ENCODE measurements around the gene PEX6. TPM values are rescaled to one million over a fixed set of nuclear protein-coding genes. Genes with fewer than 3 reads are reported as not detected.
A peak's percentile ranks its signal among the peaks of the same experiment; 100 is the strongest.

PEX6 gene
- total and polyA plus RNA-seq, 2 experiments from 2014 or later = 6.5 to 25.1 TPM

DNA sequence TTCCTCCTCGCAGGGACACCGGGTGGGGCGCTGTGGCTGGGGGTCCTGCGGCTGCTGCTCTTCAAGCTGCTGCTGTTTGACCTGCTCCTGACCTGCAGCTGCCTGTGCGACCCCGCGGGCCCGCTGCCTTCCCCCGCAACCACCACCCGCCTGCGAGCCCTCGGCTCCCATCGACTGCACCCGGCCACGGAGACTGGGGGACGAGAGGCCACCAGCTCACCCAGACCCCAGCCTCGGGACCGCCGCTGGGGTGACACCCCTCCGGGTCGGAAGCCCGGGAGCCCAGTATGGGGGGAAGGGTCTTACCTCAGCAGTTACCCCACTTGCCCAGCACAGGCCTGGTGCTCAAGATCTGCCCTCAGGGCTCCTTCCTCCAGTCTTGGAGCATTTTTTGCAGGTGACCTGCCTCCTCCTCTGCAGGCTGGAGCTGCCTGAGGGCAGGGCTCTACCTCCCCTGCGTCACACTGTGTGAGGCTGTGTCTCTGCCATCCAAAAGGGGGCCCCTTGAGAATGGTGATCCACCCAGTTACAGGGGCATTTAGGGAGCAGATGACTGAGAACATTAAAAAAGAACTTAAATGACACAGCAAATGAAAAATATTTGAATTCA is 53.6 kb downstream of the PEX6 start:
- Histone ChIP-seq H2AFZ (peak overlapping the region; percentile 98), H3K9me2 (ENCODE audit: insufficient read depth) (no peaks in the 10 kb centered on the region), H3K27ac (ENCODE audit: low read depth) (no peak overlapping the region), H3K27me3 (ENCODE audit: insufficient read depth) (no peaks in the 10 kb centered on the region), H3K4me3 (peak overlapping the region; percentile 39), H4K20me1 (replicated peaks; ENCODE audit: insufficient read depth) (no peaks in the 10 kb centered on the region), H3K4me1 (ENCODE audit: insufficient read depth) (peaks cover 17% of the 10 kb centered on the region), H3K36me3 (ENCODE audit: insufficient read depth) (no peaks in the 10 kb centered on the region), H3K79me2 (replicated peaks; ENCODE audit: insufficient read depth) (peaks cover 3% of the 10 kb centered on the region), H3F3A (replicated peaks; ENCODE audit: low read depth) (peaks cover 26% of the 10 kb centered on the region), H3K4me2 (peak overlapping the region; percentile 55; the same call in 1 of the 2 replicates)
- DNase-seq (ENCODE audit: low spot score) (peak; percentile 58), ATAC-seq (peak; percentile 9)
- peaks cover 13% of the 10 kb centered on the region for H3K4me1 Mint-ChIP-seq
- no peak overlapping the region for H3K27ac Mint-ChIP-seq
- H3K36me3 Mint-ChIP-seq (ENCODE audit: low read depth) = peaks cover 3% of the 10 kb centered on the region; the same call in 2 of the 3 replicates
- TF ChIP-seq, protein P1, sequence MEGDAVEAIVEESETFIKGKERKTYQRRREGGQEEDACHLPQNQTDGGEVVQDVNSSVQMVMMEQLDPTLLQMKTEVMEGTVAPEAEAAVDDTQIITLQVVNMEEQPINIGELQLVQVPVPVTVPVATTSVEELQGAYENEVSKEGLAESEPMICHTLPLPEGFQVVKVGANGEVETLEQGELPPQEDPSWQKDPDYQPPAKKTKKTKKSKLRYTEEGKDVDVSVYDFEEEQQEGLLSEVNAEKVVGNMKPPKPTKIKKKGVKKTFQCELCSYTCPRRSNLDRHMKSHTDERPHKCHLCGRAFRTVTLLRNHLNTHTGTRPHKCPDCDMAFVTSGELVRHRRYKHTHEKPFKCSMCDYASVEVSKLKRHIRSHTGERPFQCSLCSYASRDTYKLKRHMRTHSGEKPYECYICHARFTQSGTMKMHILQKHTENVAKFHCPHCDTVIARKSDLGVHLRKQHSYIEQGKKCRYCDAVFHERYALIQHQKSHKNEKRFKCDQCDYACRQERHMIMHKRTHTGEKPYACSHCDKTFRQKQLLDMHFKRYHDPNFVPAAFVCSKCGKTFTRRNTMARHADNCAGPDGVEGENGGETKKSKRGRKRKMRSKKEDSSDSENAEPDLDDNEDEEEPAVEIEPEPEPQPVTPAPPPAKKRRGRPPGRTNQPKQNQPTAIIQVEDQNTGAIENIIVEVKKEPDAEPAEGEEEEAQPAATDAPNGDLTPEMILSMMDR (conservative IDR thresholded peaks at IDR 0.05; ENCODE audit: low read depth in 2 of 2) = peak in 1 of 2 experiments; percentile 37; a peak in 2 of 4 replicates
- no peak for TF ChIP-seq STAT1 (IDR thresholded peaks at IDR 0.05; ENCODE audit: unreplicated experiment)
- TF ChIP-seq REST (IDR thresholded peaks at IDR 0.05; ENCODE audit: unreplicated experiment) = no peak
- H3K9me3 Mint-ChIP-seq = no peaks in the 10 kb centered on the region; the same call in 2 of the 3 replicates
- H3K27me3 Mint-ChIP-seq (ENCODE audit: insufficient read depth, low read depth, poor library complexity) = peaks cover 11% of the 10 kb centered on the region
- H3K4me3 Mint-ChIP-seq = no peak overlapping the region; the same call in 2 of the 3 replicates

DNA sequence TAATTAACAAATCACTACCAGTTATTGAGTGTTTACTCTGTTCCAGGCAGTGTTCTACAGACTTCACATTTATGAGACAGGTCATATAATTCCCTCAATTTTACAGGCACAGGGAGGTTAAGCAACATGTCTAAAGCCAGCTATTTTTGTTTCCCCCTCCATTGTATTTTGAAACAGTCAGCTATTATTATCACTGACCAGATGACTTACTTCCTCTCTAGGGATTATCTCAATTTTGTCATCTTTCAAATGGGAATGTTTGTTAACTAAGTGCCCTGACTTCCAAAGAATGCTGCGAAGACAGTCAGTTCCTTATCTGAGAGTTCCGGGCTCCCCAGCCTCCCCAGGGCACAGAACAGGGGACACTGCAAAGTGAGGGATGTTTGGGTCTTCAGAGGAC is 55.3 kb downstream of the PEX6 start:
- Mint-ChIP-seq H3K27me3 (ENCODE audit: insufficient read depth, low read depth, poor library complexity) (peaks cover 3% of the 10 kb centered on the region), H3K9me3 (no peaks in the 10 kb centered on the region), H3K27ac (no peak overlapping the region), H3K4me3 (no peak overlapping the region; the same call in 2 of the 3 replicates), H3K36me3 (ENCODE audit: low read depth) (no peaks in the 10 kb centered on the region), H3K4me1 (peaks cover 10% of the 10 kb centered on the region)
- Histone ChIP-seq H3K36me3 (ENCODE audit: insufficient read depth) (no peaks in the 10 kb centered on the region), H3K9me2 (ENCODE audit: insufficient read depth) (no peaks in the 10 kb centered on the region), H3K79me2 (replicated peaks; ENCODE audit: insufficient read depth) (no peaks in the 10 kb centered on the region), H3K4me3 (no peak overlapping the region), H2AFZ (no peak overlapping the region), H3F3A (replicated peaks; ENCODE audit: low read depth) (peaks cover 18% of the 10 kb centered on the region), H4K20me1 (replicated peaks; ENCODE audit: insufficient read depth) (no peaks in the 10 kb centered on the region), H3K27me3 (ENCODE audit: insufficient read depth) (no peaks in the 10 kb centered on the region), H3K4me2 (no peak overlapping the region), H3K27ac (ENCODE audit: low read depth) (no peak overlapping the region), H3K4me1 (ENCODE audit: insufficient read depth) (peaks cover 15% of the 10 kb centered on the region; the same call in 1 of the 2 replicates)
- ATAC-seq = no peak
- TF ChIP-seq EZH2 (IDR thresholded peaks at IDR 0.05; ENCODE audit: low read depth, unreplicated experiment) (no peak), EZH2phosphoT487 (IDR thresholded peaks at IDR 0.05; ENCODE audit: unreplicated experiment) (no peak), NANOG (IDR thresholded peaks at IDR 0.05; ENCODE audit: borderline replicate concordance) (no peak), ETS1 (IDR thresholded peaks at IDR 0.05) (no peak), CREB1 (CRISPR knock-in tag; IDR thresholded peaks at IDR 0.05; ENCODE audit: low read depth) (no peak), REST (IDR thresholded peaks at IDR 0.05; ENCODE audit: unreplicated experiment) (no peak), JUNB (IDR thresholded peaks at IDR 0.05; ENCODE audit: unreplicated experiment) (no peak)
- DNase-seq (ENCODE audit: low spot score) = no peak

Data from GM23338 (cell line).